ENCODE measurements around the gene SLC25A38.
A peak's percentile ranks its signal among the peaks of the same experiment; 100 is the strongest.

SLC25A38 gene

DNA sequence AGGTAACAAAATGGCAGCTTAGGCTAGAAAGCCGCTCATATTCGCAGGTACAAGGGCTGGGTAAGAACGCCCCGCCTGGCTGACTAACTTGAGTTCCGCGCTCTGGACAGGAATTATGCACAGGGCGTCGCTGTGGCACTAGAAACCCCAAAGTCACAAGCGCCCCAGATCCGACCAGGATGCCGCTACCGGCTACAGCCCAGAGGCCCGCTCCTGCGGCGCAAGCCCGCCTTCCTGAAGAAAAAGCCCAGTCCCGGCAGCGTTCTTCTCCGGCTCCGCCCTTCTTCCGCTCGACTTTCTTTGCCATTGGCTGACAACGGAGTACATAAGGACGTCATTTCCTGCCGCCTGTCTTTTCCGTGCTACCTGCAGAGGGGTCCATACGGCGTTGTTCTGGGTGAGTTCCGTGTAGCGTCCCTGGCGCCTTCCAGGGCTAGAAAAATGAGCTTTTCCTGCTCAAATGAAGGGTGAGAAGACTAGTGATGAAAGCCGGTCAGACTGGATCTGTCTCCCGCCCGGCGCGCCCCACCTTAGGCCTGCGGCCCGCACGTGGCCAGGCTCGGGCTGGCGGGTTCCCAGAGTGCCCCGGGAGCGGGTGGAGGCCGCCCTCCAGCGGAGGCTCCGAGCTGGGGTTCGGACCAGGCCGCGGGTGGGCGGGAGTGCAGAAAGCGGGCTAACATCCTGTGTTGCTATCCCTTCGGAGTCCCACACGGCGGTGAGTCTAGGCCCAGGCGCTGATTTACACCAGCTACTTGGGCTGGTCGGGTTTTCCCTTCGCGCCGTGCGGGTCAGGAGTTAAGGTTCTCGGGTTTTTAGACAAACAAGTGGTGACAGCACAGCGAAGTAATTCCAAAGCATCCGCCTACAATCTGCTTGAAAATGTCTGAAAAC, 23.4 kb downstream of the SLC25A38 start, which contains the start of gene RPSA:
TSS of gene RPSA (plus strand) at position 353 of the 891 bp plus-strand sequence. CDS start 934 bp downstream, outside the sequence.
- TF ChIP-seq, protein P1, sequence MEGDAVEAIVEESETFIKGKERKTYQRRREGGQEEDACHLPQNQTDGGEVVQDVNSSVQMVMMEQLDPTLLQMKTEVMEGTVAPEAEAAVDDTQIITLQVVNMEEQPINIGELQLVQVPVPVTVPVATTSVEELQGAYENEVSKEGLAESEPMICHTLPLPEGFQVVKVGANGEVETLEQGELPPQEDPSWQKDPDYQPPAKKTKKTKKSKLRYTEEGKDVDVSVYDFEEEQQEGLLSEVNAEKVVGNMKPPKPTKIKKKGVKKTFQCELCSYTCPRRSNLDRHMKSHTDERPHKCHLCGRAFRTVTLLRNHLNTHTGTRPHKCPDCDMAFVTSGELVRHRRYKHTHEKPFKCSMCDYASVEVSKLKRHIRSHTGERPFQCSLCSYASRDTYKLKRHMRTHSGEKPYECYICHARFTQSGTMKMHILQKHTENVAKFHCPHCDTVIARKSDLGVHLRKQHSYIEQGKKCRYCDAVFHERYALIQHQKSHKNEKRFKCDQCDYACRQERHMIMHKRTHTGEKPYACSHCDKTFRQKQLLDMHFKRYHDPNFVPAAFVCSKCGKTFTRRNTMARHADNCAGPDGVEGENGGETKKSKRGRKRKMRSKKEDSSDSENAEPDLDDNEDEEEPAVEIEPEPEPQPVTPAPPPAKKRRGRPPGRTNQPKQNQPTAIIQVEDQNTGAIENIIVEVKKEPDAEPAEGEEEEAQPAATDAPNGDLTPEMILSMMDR (IDR thresholded peaks at IDR 0.05) = peak; percentile 41; the same call in 1 of the 2 replicates

DNA sequence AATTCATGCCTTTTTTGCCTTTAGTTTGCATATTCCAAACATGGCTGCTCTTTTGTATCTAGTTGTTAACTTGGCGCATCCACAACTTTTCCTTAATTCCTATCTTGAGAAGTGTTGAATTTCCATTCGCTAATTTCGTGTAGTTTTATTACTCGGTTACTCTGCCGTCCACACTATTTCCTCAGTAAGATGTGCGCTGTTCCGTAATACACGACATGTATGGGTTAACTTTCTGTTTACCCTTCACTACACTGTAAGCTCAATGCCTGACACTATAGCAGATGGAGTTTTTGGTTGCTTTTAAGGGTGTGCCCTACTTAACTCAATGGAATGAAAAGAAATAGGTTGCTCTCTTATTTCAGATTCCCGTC, 24.1 kb downstream of the SLC25A38 start:
- TF ChIP-seq, protein P1 (IDR thresholded peaks at IDR 0.05) = no peak

DNA sequence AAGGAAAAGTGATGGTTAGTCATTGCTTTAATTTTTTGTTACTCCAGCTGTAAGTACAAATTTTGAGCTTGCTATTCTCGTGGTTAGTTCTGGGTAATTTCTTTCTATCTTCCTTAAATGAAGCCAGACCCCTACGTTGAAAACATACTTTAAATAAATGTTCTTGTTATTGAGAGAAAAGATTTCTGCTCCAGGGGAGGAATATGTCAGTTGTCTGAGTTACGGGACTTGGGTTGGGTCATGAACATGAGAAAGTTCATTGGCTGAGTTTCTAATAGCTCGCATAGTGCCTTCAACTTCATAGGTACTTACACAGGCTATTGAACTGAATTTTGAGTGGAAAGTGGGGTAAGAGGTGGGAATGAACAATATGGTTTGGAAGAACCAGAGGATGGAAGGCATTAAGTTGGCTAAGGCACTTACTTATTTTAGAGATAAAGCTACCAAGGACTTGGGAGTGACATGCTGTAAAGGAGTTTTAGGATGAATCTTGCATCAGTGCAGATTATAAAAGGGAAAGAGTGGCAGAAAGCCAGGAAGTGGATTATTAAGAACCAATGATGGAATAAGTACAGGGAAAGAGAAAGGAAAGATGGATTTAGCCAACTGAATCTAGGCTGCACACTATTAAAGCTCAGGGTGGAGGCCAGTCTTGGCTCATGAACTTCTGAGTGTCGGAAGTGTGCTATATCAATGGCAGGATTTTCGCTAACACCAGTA, 24.8 kb downstream of the SLC25A38 start:
- TF ChIP-seq, protein P1 (IDR thresholded peaks at IDR 0.05) = no peak

DNA sequence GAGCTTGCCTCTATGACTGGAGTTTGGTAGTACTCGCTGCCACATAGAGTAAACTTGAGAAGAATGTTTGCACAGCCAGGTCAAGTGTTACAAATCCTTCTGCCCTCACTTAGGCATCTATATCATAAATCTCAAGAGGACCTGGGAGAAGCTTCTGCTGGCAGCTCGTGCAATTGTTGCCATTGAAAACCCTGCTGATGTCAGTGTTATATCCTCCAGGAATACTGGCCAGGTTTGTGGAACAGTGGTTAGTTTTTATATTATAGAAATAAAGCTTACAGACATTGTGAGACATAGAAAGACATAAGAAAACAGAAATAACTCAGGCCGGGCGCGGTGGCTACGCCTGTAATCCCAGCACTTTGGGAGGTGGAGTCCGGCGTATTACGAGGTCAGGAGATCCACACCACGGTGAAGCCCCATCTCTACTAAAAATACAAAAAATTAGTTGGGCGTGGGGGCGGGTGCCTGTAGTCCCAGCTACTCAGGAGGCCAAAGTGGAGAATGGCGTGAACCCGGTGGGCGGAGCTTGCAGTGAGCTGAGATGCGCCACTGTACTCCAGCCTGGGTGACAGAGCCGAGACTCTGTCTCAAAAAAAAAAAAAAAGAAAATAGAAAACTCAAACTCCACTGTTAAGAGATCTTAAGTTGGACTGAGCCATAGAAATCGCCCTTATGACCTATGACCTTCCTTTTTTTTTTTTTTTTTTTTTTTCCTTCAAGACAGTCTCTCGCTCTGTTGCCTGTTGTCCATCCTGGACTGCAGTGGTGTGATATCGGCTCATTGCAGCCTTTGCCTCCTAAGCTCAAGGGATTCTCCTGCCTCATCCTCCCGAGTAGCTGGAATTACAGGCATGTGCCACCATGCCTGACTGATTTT, 25.6 kb downstream of the SLC25A38 start:
- TF ChIP-seq, protein P1 (IDR thresholded peaks at IDR 0.05) = no peak

DNA sequence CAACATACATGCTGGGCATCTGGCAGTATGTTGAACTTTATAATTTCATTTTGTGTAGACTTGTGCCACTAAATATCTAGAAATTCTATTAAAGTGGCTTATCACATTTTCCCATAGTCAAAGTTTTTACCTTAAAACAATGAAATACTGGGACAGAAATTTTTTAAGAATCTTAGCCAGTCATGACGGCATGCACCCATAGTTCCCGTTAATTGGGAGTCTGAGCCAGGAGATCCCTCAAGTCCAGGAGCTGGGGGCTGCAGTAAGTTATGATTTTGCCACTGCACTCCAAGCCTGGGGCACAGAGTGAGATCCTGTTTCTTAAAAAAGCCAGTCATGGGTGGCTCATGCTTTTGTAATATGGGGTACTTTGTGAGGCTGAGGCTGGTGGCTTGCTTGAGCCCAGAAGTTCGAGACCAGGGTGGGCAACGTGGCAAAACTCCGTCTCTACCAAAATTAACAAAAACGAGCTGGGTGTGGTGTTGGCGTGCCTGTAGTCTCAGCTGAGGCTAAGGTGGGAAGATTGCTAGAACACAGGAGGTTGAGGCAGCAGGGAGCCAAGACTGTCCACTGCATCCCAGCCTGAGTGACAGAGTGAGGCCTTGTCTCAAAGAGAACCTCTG, 26.5 kb downstream of the SLC25A38 start:
- TF ChIP-seq, protein P1 (IDR thresholded peaks at IDR 0.05) = no peak

DNA sequence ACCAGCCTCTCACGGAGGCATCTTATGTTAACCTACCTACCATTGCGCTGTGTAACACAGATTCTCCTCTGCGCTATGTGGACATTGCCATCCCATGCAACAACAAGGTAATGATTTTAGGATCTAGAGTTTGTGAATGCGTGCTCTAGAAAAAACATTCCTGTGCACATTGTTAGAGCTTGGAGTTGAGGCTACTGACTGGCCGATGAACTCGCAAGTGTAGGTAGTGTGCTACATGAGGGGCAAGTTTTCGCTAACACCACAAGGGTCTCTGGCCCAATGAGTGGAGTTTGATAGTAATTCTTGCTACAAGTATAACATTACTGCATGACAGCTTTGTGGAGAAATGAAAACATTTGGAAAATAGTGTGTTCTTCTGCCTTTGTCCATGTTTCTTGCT, 27.7 kb downstream of the SLC25A38 start:
- TF ChIP-seq, protein P1 (IDR thresholded peaks at IDR 0.05) = no peak
